Left ventricle myocardium inferior (tissue), 1 donor: ENCODE measurements around the gene HNRNPL. TPM values are rescaled to one million over a fixed set of nuclear protein-coding genes. Genes with fewer than 3 reads are reported as not detected.
"Not testable (repeated sequence)": the region's sequence is repeated elsewhere in the genome, so short reads cannot be mapped to it uniquely, and the experiment has no call there.

Experiments used
- DNase-seq: peaks from one replicate; pipeline ENCODE4 v3.0.0-alpha.2; 2020
- H3K27ac ChIP-seq: fragments of 200-600 bp; replicated peaks from 2 replicates; pipeline ENCODE4 v1.8.0; 2021
- H3K27me3 ChIP-seq: fragments of 200-600 bp; 2 replicates; pipeline ENCODE4 v1.8.0; 2021; ENCODE audit warnings: low read depth
- H3K36me3 ChIP-seq: fragments of 200-600 bp; 2 replicates; pipeline ENCODE4 v1.8.0; 2021
- H3K4me1 ChIP-seq: fragments of 200-600 bp; 2 replicates; pipeline ENCODE4 v1.8.0; 2021
- H3K4me3 ChIP-seq: fragments of 200-600 bp; 2 replicates; pipeline ENCODE4 v1.8.0; 2021; ENCODE audit warnings: mild to moderate bottlenecking, moderate library complexity
- H3K9me3 ChIP-seq: fragments of 200-600 bp; replicated peaks from 2 replicates; pipeline ENCODE4 v1.8.0; 2021
- CTCF ChIP-seq: fragments of 200-600 bp; IDR thresholded peaks from 2 replicates; pipeline ENCODE4 v1.8.0; 2021; ENCODE audit warnings: antibody characterized with exemption, mild to moderate bottlenecking, borderline replicate concordance
- intact Hi-C: fragments of 100-400 bp; cut with micrococcal nuclease; formaldehyde crosslinking; loops from one replicate; pipeline ENCODE4 v1.11.0; 2022
- total RNA-seq: library from RNA; stranded (reverse); fragmentation: NEBNext Ultra II Directional; extraction: Animal tissue kit (Norgen Biotek cat#: 25700); gene quantifications from one replicate; pipeline ENCODE4 v1.2.1, GENCODE V29; 2021
- donor health status: DM: no; HTN: yes; CAD: no; lungs with severe emphysema.

HNRNPL gene
- total RNA-seq, 1 donor from 2014 or later: 140 TPM

- TF ChIP-seq CTCF: no peak
- Histone ChIP-seq H3K4me3 (no peak overlapping the region), H3K27ac (no peak overlapping the region), H3K4me1 (peaks cover 30% of the 10 kb centered on the region), H3K9me3 (no peaks in the 10 kb centered on the region), H3K36me3 (no peaks in the 10 kb centered on the region), H3K27me3 (no peaks in the 10 kb centered on the region)
- DNase-seq: no peak
- intact Hi-C loops: no loop called here
These were observed 18.8 kb upstream of the HNRNPL start for GRCh38 chr19:38868551-38868950.

GRCh38 chr19:38867171-38867780 is 17.5 kb upstream of the HNRNPL start:
- H3K36me3 ChIP-seq: no peaks in the 10 kb centered on the region
- no peaks in the 10 kb centered on the region for H3K27me3 ChIP-seq
- peaks cover 42% of the 10 kb centered on the region for H3K4me1 ChIP-seq
- H3K4me3 ChIP-seq: no peak overlapping the region
- H3K9me3 ChIP-seq: no peaks in the 10 kb centered on the region
- intact Hi-C loops: no loop called here
- no peak for DNase-seq
- H3K27ac ChIP-seq: no peak overlapping the region
- TF ChIP-seq CTCF: no peak

- no peak for TF ChIP-seq CTCF
- intact Hi-C loops: no loop called here
- no peak for DNase-seq
- H3K4me1 ChIP-seq: peaks cover 30% of the 10 kb centered on the region
- peak overlapping the region; percentile 83 for H3K27ac ChIP-seq
- no peaks in the 10 kb centered on the region for H3K9me3 ChIP-seq
- no peaks in the 10 kb centered on the region for H3K27me3 ChIP-seq
- no peaks in the 10 kb centered on the region for H3K36me3 ChIP-seq
- H3K4me3 ChIP-seq: no peak overlapping the region
These were observed 12.7 kb upstream of the HNRNPL start for GRCh38 chr19:38862321-38863059.

GRCh38 chr19:38861368-38861767 is 11.6 kb upstream of the HNRNPL start:
- no peaks in the 10 kb centered on the region for H3K36me3 ChIP-seq
- intact Hi-C loops: no loop called here
- DNase-seq: no peak
- H3K4me3 ChIP-seq: no peak overlapping the region
- TF ChIP-seq CTCF: no peak
- H3K4me1 ChIP-seq: peaks cover 30% of the 10 kb centered on the region
- H3K9me3 ChIP-seq: no peaks in the 10 kb centered on the region
- H3K27me3 ChIP-seq: no peaks in the 10 kb centered on the region
- H3K27ac ChIP-seq: peak overlapping the region; percentile 83

- H3K27ac ChIP-seq, H3K27me3 ChIP-seq, DNase-seq, H3K9me3 ChIP-seq, intact Hi-C loops, H3K36me3 ChIP-seq, H3K4me3 ChIP-seq: not testable (repeated sequence)
- H3K4me1 ChIP-seq: peaks cover 27% of the 10 kb centered on the region
These were observed 9.9 kb upstream of the HNRNPL start for GRCh38 chr19:38859631-38860204.

GRCh38 chr19:38856813-38857212 is 7.0 kb upstream of the HNRNPL start:
- intact Hi-C loops: no loop called here
- Histone ChIP-seq H3K4me1 (peaks cover 14% of the 10 kb centered on the region), H3K27ac (no peak overlapping the region), H3K36me3 (no peaks in the 10 kb centered on the region), H3K9me3 (no peaks in the 10 kb centered on the region), H3K27me3 (no peaks in the 10 kb centered on the region), H3K4me3 (no peak overlapping the region)
- no peak for TF ChIP-seq CTCF
- DNase-seq: no peak

- H3K4me3 ChIP-seq, DNase-seq, H3K9me3 ChIP-seq, intact Hi-C loops, H3K27ac ChIP-seq, H3K36me3 ChIP-seq, H3K27me3 ChIP-seq: not testable (repeated sequence)
- peaks cover 21% of the 10 kb centered on the region for H3K4me1 ChIP-seq
These were observed 6.0 kb upstream of the HNRNPL start for GRCh38 chr19:38855751-38856150.

- H3K36me3 ChIP-seq, DNase-seq, H3K27me3 ChIP-seq, H3K27ac ChIP-seq, H3K9me3 ChIP-seq, intact Hi-C loops, H3K4me3 ChIP-seq: not testable (repeated sequence)
- peaks cover 22% of the 10 kb centered on the region for H3K4me1 ChIP-seq
These were observed 5.2 kb upstream of the HNRNPL start for GRCh38 chr19:38854961-38855360.
